Limb (tissue), 2 donors: Measurements from ENCODE around the gene IFI35.
"Not testable (repeated sequence)": the region's sequence is repeated elsewhere in the genome, so short reads cannot be mapped to it uniquely, and the experiment has no call there.

ENCODE experiments used
- DNase-seq, 2 donors: peaks; one replicate each; pipeline ENCODE4 v3.0.0-alpha.2; 2016; ENCODE audit errors: extremely low spot score in 2 of 2

Gene IFI35

GRCh38 chr17:43021741-43022512 is 15.3 kb downstream of the IFI35 start, which contains the start of gene VAT1:
VAT1 (minus strand) TSS chr17:43022385; CDS start chr17:43022322, 63 bp downstream.
- DNase-seq, result peak; percentile 84 to 89

GRCh38 chr17:43024407-43025289 is 18.1 kb downstream of the IFI35 start, which contains the start of gene RND2:
RND2 (plus strand) TSS chr17:43025231; CDS start chr17:43025348, 117 bp downstream.
- DNase-seq, result peak; percentile 91 to 96

GRCh38 chr17:43025290-43025657 is 18.7 kb downstream of the IFI35 start:
- no peak for DNase-seq

- no peak for DNase-seq
Observed at GRCh38 chr17:43025766-43026537, 19.4 kb downstream of the IFI35 start.

- no peak for DNase-seq
Observed at GRCh38 chr17:43026595-43026994, 20.0 kb downstream of the IFI35 start.

- no peak for DNase-seq
Observed at GRCh38 chr17:43027091-43028032, 20.8 kb downstream of the IFI35 start.

GRCh38 chr17:43028221-43028861 is 21.8 kb downstream of the IFI35 start:
- no peak for DNase-seq

- DNase-seq, result no peak
Observed at GRCh38 chr17:43030137-43030767, 23.7 kb downstream of the IFI35 start.

- DNase-seq, result no peak
Observed at GRCh38 chr17:43031666-43032065, 25.1 kb downstream of the IFI35 start.

- peak in 1 of 2 donors; percentile 54 for DNase-seq
Observed at GRCh38 chr17:43033948-43034881, 27.6 kb downstream of the IFI35 start.

- no peak for DNase-seq
Observed at GRCh38 chr17:43034894-43035293, 28.3 kb downstream of the IFI35 start.

- no peak for DNase-seq
Observed at GRCh38 chr17:43039646-43040045, 33.1 kb downstream of the IFI35 start.

- DNase-seq, result no peak
Observed at GRCh38 chr17:43040655-43041054, 34.1 kb downstream of the IFI35 start.

- no peak for DNase-seq
Observed at GRCh38 chr17:43042025-43042628, 35.5 kb downstream of the IFI35 start.

GRCh38 chr17:43043307-43043706 is 36.7 kb downstream of the IFI35 start:
- DNase-seq, result no peak

- DNase-seq, result no peak
Observed at GRCh38 chr17:43044024-43044423, 37.4 kb downstream of the IFI35 start.

- no peak for DNase-seq
Observed at GRCh38 chr17:43051969-43052368, 45.4 kb downstream of the IFI35 start.

- not testable (repeated sequence) for DNase-seq
Observed at GRCh38 chr17:43053008-43053407, 46.4 kb downstream of the IFI35 start.
